GM12872 (cell line): ENCODE data around the gene SPTBN1.

Experiments
- CTCF ChIP-seq: IDR thresholded peaks from 3 replicates; pipeline ENCODE4 v1.5.1; 2011; ENCODE audit warnings: low read depth, mild to moderate bottlenecking, low read length, moderate library complexity; ENCODE audit not compliant: insufficient read depth

SPTBN1 gene

GRCh38 chr2:54660752-54661151 lies 204.6 kb downstream of the SPTBN1 start:
- TF ChIP-seq CTCF = no peak

GRCh38 chr2:54663424-54664030 lies 207.4 kb downstream of the SPTBN1 start:
- no peak for TF ChIP-seq CTCF

DNA sequence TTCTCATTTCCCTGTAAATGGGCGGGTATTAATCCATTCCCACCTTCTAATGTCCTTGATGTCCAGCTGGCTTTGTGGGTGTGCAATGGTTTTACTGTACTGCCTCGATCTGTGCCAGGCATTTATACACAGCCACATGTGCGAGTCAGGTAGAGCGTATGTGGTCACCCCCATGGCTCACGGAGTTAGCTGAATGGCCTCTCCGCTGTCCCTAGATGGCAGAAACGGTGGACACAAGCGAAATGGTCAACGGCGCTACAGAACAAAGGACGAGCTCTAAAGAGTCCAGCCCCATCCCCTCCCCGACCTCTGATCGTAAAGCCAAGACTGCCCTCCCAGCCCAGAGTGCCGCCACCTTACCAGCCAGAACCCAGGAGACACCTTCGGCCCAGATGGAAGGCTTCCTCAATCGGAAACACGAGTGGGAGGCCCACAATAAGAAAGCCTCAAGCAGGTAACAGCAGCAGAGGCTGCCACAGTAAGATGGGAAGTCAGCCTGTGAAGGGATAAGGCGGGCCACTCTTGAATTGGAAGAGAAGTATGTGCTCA lies 208.2 kb downstream of the SPTBN1 start:
- TF ChIP-seq CTCF = no peak

DNA sequence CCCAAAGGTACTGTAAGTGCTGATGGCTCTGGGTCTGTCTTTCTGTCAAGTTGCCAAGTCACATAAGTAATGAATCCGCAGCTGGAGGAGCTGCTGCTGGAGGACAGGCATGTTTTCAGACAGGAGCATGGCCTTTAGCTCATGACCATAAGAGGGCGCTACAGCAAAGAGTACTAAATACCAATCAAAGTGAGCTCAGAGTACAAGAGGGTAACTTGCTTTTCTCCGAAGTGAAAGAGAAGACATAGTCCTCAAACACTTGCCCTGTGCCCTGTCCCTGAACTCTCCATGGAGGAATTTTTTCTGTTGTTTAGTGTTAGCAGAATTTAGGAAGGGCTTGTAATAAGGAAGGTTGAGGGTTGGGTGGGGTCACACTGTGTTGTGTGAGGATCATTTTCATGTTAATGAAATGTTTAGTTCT lies 209.3 kb downstream of the SPTBN1 start:
- peak; percentile 77 for TF ChIP-seq CTCF

DNA sequence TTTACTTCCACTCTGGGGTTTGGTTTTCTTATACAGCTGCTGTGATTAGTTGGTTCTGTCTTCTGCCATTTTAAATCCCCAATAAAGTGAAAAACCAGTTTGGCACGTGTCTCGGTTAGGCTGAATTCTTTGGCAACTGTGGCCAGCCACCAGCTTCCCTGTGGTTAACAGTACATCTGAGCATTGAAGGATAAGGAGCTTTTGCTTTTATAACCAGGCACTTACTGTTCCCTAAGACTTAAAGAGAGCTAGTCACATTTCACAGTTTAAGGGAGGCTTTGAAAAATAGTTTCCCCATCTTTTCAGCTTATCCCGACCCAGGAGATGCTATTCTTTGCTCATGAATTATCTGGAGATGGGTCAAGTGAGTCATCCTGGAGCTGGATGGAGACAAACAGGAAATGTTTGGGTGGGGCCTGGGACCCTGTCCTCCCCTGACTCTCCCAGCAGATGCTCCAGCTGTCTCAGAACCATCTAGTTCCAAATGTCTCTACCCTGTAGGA lies 210.1 kb downstream of the SPTBN1 start:
- TF ChIP-seq CTCF = no peak

GRCh38 chr2:54666634-54667265 lies 210.6 kb downstream of the SPTBN1 start:
- no peak for TF ChIP-seq CTCF

DNA sequence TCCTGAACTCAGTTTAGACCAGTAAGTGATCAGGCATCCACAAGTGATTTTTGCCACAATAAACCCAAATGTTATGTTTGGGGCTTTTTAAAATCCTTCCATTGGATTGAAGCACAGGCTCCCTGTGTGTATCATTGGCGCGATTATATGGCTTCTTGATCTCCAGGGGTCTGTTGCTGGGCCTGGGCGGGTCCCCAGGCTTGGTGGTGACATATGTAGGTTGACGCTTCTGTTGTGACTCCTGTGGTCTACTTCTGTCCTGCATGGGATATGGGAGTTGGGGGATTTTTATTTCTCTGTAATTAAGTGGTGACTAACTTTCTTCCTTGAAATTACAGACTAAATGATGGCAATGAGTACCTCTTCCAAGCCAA lies 211.1 kb downstream of the SPTBN1 start:
- TF ChIP-seq CTCF = no peak
